Activated T-helper 1 cell treated with anti-CD3 and anti-CD28 coated beads, Interleukin-12 subunit alpha, Interleukin-12 subunit beta, Interleukin-2, Interleukin-4 antibody, amounts not matched to agents 30 ng/mL and 10 ng/mL and 1 ng/mL, durations not matched to agents 14 hours and 24 hours and 36 hours (primary cell): ENCODE measurements around the gene ITPKC. TPM values are rescaled to one million over a fixed set of nuclear protein-coding genes. Genes with fewer than 3 reads are reported as not detected.

Experiments used
- total RNA-seq: library from RNA; stranded (reverse); gene quantifications from 2 replicates; pipeline ENCODE4 v1.2.3, GENCODE V29; 2022

Gene ITPKC
- total RNA-seq, 1 donor from 2014 or later, result 8.7 TPM

Other genes with a start within 250 kb of the ITPKC start
- gene SHKBP1, start 140.2 kb upstream of the ITPKC start, total RNA-seq, result 102 and 113 TPM in 2 replicates
- 107 and 116 TPM in 2 replicates for gene LTBP4, start 115.7 kb upstream of the ITPKC start, total RNA-seq
- 18.1 and 20.6 TPM in 2 replicates for gene NUMBL, start 26.5 kb upstream of the ITPKC start, total RNA-seq
- 38.4 and 41.6 TPM in 2 replicates for gene COQ8B, start 226 bp upstream of the ITPKC start, total RNA-seq
- 9.5 and 10.0 TPM in 2 replicates for gene ACTMAP, start 33.4 kb downstream of the ITPKC start, total RNA-seq
- gene SNRPA, start 34.1 kb downstream of the ITPKC start, total RNA-seq, result 243 and 245 TPM in 2 replicates
- 0.91 TPM in 1 of 2 replicates, not detected in the other for gene MIA, start 58.4 kb downstream of the ITPKC start, total RNA-seq
- gene RAB4B, start 61.1 kb downstream of the ITPKC start, total RNA-seq, result 40.6 and 45.5 TPM in 2 replicates
- 100 and 104 TPM in 2 replicates for gene EGLN2, start 82.1 kb downstream of the ITPKC start, total RNA-seq
- not detected in 2 replicates for gene CYP2A6, start 133.3 kb downstream of the ITPKC start, total RNA-seq
- gene CYP2A7, start 165.1 kb downstream of the ITPKC start, total RNA-seq, result not detected in 2 replicates